A673 (cell line): ENCODE measurements around the gene TGM4.

Experiments used
- CTCF ChIP-seq: fragments of 300-800, 200-600 bp; sonication (generic); conservative IDR thresholded peaks from 2 replicates; pipeline ENCODE4 v1.5.1; 2017; ENCODE audit warnings: low read depth, mild to moderate bottlenecking, antibody characterized with exemption, low read length, moderate library complexity, mixed read lengths
- EZH2 ChIP-seq: fragments of 200-600 bp; sonication (generic); IDR thresholded peaks from 2 replicates; pipeline ENCODE4 v1.6.1; 2017; ENCODE audit warnings: borderline replicate concordance, low read depth, mild to moderate bottlenecking, mixed read lengths, antibody characterized with exemption, low read length; ENCODE audit not compliant: poor library complexity, severe bottlenecking

DNA sequence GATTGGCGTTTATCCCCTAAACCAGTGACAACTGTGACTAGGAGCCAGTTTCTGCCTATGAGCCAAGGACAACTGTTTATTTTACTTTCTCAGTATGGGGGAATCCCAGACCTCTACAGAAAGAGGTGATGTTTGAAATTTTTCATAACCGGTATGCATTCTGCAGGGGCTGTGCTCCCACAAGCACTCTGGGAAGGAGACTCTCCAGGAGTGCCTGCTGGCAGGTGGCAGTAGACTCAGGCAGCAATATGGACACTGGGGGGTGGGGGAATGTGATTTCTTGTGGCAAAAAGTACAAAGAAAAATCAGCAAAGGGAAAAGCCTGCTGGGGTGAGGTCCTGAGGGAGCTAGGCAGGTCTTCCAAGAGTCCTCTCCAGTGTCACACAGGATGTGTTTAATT, 5.9 kb downstream of the TGM4 start:
- TF ChIP-seq CTCF = no peak
- TF ChIP-seq EZH2 = no peak
